NT2/D1 (cell line): ENCODE data around the gene CDKN2B-AS1.

Experiments
- YY1 ChIP-seq: IDR thresholded peaks from 2 replicates; pipeline ENCODE4 v1.6.1; 2011; ENCODE audit not compliant: insufficient read length, insufficient read depth
- ZNF274 ChIP-seq: IDR thresholded peaks from 2 replicates; pipeline ENCODE4 v1.6.1; 2011; ENCODE audit warnings: mild to moderate bottlenecking, low read depth, low read length

- TF ChIP-seq YY1, result no peak
- no peak for TF ChIP-seq ZNF274
These were observed 93.6 kb downstream of the CDKN2B-AS1 start for GRCh38 chr9:22088053-22088716.
